NCI-H1048 (cell line): ENCODE measurements around the gene LRRC73.
A peak's percentile ranks its signal among the peaks of the same experiment; 100 is the strongest.
"Not testable (repeated sequence)": the region's sequence is repeated elsewhere in the genome, so short reads cannot be mapped to it uniquely, and the experiment has no call there.

ENCODE experiments used
- DNase-seq: peaks from one replicate; lab custom pipeline; 2025; lab: John Stamatoyannopoulos, UW

The LRRC73 gene

GRCh38 chr6:43491750-43492661, 18.1 kb downstream of the LRRC73 start:
- DNase-seq = no peak

- DNase-seq = no peak
Measured at GRCh38 chr6:43490523-43490939, 19.6 kb downstream of the LRRC73 start.

- DNase-seq = no peak
Measured at GRCh38 chr6:43489277-43490072, 20.7 kb downstream of the LRRC73 start.

- no peak for DNase-seq
Measured at GRCh38 chr6:43488667-43489276, 21.4 kb downstream of the LRRC73 start.

GRCh38 chr6:43481591-43482236, 28.4 kb downstream of the LRRC73 start:
- DNase-seq = no peak

- no peak for DNase-seq
Measured at GRCh38 chr6:43481075-43481474, 29.1 kb downstream of the LRRC73 start.

GRCh38 chr6:43478008-43478372, 32.2 kb downstream of the LRRC73 start:
- DNase-seq = no peak

GRCh38 chr6:43477235-43478007, 32.7 kb downstream of the LRRC73 start, which contains the start of gene TJAP1:
TSS of gene TJAP1 (plus strand) at chr6:43477570. CDS start at chr6:43499002, 21,432 bp downstream.
- DNase-seq = peak; percentile 86

- DNase-seq = no peak
Measured at GRCh38 chr6:43476746-43477145, 33.4 kb downstream of the LRRC73 start.

GRCh38 chr6:43475516-43475915, 34.6 kb downstream of the LRRC73 start:
- DNase-seq = no peak

GRCh38 chr6:43472515-43472914, 37.6 kb downstream of the LRRC73 start:
- no peak for DNase-seq

- no peak for DNase-seq
Measured at GRCh38 chr6:43471399-43471798, 38.7 kb downstream of the LRRC73 start.

GRCh38 chr6:43469947-43470346, 40.2 kb downstream of the LRRC73 start:
- no peak for DNase-seq

- no peak for DNase-seq
Measured at GRCh38 chr6:43468748-43469681, 41.1 kb downstream of the LRRC73 start.

GRCh38 chr6:43468240-43468639, 41.9 kb downstream of the LRRC73 start:
- DNase-seq = no peak

GRCh38 chr6:43467752-43468151, 42.4 kb downstream of the LRRC73 start:
- DNase-seq = no peak

GRCh38 chr6:43467265-43467664, 42.9 kb downstream of the LRRC73 start:
- not testable (repeated sequence) for DNase-seq

GRCh38 chr6:43465948-43466347, 44.2 kb downstream of the LRRC73 start:
- DNase-seq = no peak

GRCh38 chr6:43464337-43464736, 45.8 kb downstream of the LRRC73 start:
- DNase-seq = no peak

GRCh38 chr6:43461936-43462335, 48.2 kb downstream of the LRRC73 start:
- DNase-seq = no peak
